Upper lobe of left lung (tissue), 4 donors: ENCODE measurements around the gene SLC30A1.

Experiments used
- POLR2AphosphoS5 ChIP-seq, 2 donors: sonication (generic); formaldehyde crosslinking; IDR thresholded peaks; one replicate each; pipeline ENCODE4 v1.5.1; 2017; ENCODE audit warnings: antibody characterized with exemption in 2 of 2
- TF ChIP-seq, protein P1 (sequence below), 6 experiments: fragments of 450-650 bp in 4 of 6; fragments of 200-600 bp in 2 of 6; sonication (generic) in 2 of 6; IDR thresholded peaks; one replicate each; pipeline ENCODE4 v1.5.1; 2016 to 2019; ENCODE audit warnings: antibody characterized with exemption in 6 of 6

- TF ChIP-seq, protein P1, sequence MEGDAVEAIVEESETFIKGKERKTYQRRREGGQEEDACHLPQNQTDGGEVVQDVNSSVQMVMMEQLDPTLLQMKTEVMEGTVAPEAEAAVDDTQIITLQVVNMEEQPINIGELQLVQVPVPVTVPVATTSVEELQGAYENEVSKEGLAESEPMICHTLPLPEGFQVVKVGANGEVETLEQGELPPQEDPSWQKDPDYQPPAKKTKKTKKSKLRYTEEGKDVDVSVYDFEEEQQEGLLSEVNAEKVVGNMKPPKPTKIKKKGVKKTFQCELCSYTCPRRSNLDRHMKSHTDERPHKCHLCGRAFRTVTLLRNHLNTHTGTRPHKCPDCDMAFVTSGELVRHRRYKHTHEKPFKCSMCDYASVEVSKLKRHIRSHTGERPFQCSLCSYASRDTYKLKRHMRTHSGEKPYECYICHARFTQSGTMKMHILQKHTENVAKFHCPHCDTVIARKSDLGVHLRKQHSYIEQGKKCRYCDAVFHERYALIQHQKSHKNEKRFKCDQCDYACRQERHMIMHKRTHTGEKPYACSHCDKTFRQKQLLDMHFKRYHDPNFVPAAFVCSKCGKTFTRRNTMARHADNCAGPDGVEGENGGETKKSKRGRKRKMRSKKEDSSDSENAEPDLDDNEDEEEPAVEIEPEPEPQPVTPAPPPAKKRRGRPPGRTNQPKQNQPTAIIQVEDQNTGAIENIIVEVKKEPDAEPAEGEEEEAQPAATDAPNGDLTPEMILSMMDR (IDR thresholded peaks at IDR 0.05) = no peak
- no peak for TF ChIP-seq POLR2AphosphoS5 (IDR thresholded peaks at IDR 0.05)
These were observed 22.2 kb upstream of the SLC30A1 start for GRCh38 chr1:211601159-211601558.
